Neural cell (in vitro differentiated cells): Measurements from ENCODE around the gene LDB1.

Experiments used
- EP300 ChIP-seq: fragments of 450-650 bp; conservative IDR thresholded peaks from 2 replicates; pipeline ENCODE4 v1.6.1; 2014; ENCODE audit warnings: antibody characterized with exemption, mild to moderate bottlenecking, moderate library complexity; ENCODE audit not compliant: poor library complexity, severe bottlenecking
- EZH2 ChIP-seq: fragments of 200-600, 300-800 bp; shearing (Covaris generic), sonication (generic); IDR thresholded peaks from 2 replicates; pipeline ENCODE4 v1.6.1; 2014; ENCODE audit warnings: antibody characterized with exemption, low read length, borderline replicate concordance, mild to moderate bottlenecking; ENCODE audit not compliant: insufficient read depth, poor library complexity, severe bottlenecking
- MXI1 ChIP-seq: fragments of 450-650 bp; conservative IDR thresholded peaks from 2 replicates; pipeline ENCODE4 v1.6.1; 2014; ENCODE audit warnings: antibody characterized with exemption, mild to moderate bottlenecking; ENCODE audit not compliant: poor library complexity, severe bottlenecking
- POLR2AphosphoS5 ChIP-seq: IDR thresholded peaks from 2 replicates; pipeline ENCODE4 v1.6.1; 2012
- RAD21 ChIP-seq: fragments of 450-650 bp; conservative IDR thresholded peaks from 2 replicates; pipeline ENCODE4 v1.6.1; 2014; ENCODE audit warnings: antibody characterized with exemption, mild to moderate bottlenecking, moderate library complexity
- SMC3 ChIP-seq: fragments of 450-650 bp; conservative IDR thresholded peaks from 2 replicates; pipeline ENCODE4 v1.6.1; 2014; ENCODE audit warnings: antibody characterized with exemption, mild to moderate bottlenecking, moderate library complexity; ENCODE audit not compliant: poor library complexity
- TAF1 ChIP-seq: IDR thresholded peaks from 2 replicates; pipeline ENCODE4 v1.6.1; 2012; ENCODE audit warnings: low read depth
- TF ChIP-seq, protein P1 (sequence below): fragments of 450-650 bp; IDR thresholded peaks from 2 replicates; pipeline ENCODE4 v1.5.1; 2014; ENCODE audit warnings: antibody characterized with exemption, mild to moderate bottlenecking, moderate library complexity; ENCODE audit not compliant: poor library complexity, severe bottlenecking
- TF ChIP-seq, protein P2 (sequence below): IDR thresholded peaks from 2 replicates; pipeline ENCODE4 v1.6.1; 2012; ENCODE audit warnings: borderline replicate concordance

DNA sequence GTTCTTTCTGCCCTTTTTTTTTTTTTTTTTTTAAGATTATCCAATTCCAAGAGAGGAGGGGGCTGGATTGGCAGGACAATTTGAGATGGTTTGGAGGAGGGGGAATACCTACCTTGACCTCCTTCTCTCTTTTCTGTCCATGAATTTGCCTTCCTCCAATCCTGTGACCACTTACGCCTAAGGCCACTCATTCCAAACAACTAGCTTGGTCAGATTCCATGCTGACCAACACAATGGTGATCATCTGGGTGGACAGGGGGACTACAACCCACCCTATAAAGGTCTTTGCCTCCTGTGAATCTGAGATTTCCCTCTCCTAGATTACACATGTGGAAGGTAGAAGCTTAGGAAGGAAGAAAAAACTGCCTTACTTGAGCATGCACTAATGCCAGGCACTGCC lies 2.3 kb upstream of the LDB1 start:
- TF ChIP-seq, protein P1, sequence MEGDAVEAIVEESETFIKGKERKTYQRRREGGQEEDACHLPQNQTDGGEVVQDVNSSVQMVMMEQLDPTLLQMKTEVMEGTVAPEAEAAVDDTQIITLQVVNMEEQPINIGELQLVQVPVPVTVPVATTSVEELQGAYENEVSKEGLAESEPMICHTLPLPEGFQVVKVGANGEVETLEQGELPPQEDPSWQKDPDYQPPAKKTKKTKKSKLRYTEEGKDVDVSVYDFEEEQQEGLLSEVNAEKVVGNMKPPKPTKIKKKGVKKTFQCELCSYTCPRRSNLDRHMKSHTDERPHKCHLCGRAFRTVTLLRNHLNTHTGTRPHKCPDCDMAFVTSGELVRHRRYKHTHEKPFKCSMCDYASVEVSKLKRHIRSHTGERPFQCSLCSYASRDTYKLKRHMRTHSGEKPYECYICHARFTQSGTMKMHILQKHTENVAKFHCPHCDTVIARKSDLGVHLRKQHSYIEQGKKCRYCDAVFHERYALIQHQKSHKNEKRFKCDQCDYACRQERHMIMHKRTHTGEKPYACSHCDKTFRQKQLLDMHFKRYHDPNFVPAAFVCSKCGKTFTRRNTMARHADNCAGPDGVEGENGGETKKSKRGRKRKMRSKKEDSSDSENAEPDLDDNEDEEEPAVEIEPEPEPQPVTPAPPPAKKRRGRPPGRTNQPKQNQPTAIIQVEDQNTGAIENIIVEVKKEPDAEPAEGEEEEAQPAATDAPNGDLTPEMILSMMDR: no peak
- TF ChIP-seq EZH2 (no peak), POLR2AphosphoS5 (no peak), SMC3 (no peak), RAD21 (no peak), TAF1 (no peak), EP300 (no peak), MXI1 (no peak)
- TF ChIP-seq, protein P2, sequence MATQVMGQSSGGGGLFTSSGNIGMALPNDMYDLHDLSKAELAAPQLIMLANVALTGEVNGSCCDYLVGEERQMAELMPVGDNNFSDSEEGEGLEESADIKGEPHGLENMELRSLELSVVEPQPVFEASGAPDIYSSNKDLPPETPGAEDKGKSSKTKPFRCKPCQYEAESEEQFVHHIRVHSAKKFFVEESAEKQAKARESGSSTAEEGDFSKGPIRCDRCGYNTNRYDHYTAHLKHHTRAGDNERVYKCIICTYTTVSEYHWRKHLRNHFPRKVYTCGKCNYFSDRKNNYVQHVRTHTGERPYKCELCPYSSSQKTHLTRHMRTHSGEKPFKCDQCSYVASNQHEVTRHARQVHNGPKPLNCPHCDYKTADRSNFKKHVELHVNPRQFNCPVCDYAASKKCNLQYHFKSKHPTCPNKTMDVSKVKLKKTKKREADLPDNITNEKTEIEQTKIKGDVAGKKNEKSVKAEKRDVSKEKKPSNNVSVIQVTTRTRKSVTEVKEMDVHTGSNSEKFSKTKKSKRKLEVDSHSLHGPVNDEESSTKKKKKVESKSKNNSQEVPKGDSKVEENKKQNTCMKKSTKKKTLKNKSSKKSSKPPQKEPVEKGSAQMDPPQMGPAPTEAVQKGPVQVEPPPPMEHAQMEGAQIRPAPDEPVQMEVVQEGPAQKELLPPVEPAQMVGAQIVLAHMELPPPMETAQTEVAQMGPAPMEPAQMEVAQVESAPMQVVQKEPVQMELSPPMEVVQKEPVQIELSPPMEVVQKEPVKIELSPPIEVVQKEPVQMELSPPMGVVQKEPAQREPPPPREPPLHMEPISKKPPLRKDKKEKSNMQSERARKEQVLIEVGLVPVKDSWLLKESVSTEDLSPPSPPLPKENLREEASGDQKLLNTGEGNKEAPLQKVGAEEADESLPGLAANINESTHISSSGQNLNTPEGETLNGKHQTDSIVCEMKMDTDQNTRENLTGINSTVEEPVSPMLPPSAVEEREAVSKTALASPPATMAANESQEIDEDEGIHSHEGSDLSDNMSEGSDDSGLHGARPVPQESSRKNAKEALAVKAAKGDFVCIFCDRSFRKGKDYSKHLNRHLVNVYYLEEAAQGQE: no peak
